GM23338 (cell line): ENCODE data around the gene CXorf65. TPM values are rescaled to one million over a fixed set of nuclear protein-coding genes. Genes with fewer than 3 reads are reported as not detected.

ENCODE experiments used
- ATAC-seq: fragments of 200-7000 bp; cut with Tn5 transposase; 3 replicates; pipeline ENCODE4 v1.9.1; 2020
- DNase-seq: peaks from one replicate; pipeline ENCODE4 v3.0.0-alpha.2; 2015; ENCODE audit warnings: low spot score
- H2AFZ ChIP-seq: fragments of 200-600 bp; sonication (generic); 2 replicates; pipeline ENCODE4 v1.8.0; 2016; ENCODE audit warnings: antibody characterized with exemption, mild to moderate bottlenecking, moderate library complexity
- H3F3A ChIP-seq: fragments of 200-600 bp; sonication (generic); replicated peaks from 2 replicates; pipeline ENCODE4 v1.8.0; 2017; ENCODE audit warnings: antibody characterized with exemption, mixed run types, low read depth
- H3K27ac ChIP-seq: fragments of 200-600 bp; sonication (generic); 2 replicates; pipeline ENCODE4 v1.6.1; 2016; ENCODE audit warnings: low read depth
- H3K27me3 ChIP-seq: fragments of 200-600 bp; sonication (generic); 2 replicates; pipeline ENCODE4 v1.8.0; 2016; ENCODE audit warnings: mild to moderate bottlenecking, mixed run types, moderate library complexity; ENCODE audit not compliant: insufficient read depth
- H3K36me3 ChIP-seq: fragments of 200-600 bp; sonication (generic); 2 replicates; pipeline ENCODE4 v1.8.0; 2016; ENCODE audit warnings: mild to moderate bottlenecking; ENCODE audit not compliant: insufficient read depth
- H3K4me1 ChIP-seq: fragments of 200-600 bp; sonication (generic); 2 replicates; pipeline ENCODE4 v1.8.0; 2016; ENCODE audit warnings: mild to moderate bottlenecking, moderate library complexity; ENCODE audit not compliant: insufficient read depth
- H3K4me2 ChIP-seq: fragments of 200-600 bp; sonication (generic); 2 replicates; pipeline ENCODE4 v1.7.1; 2017; ENCODE audit warnings: mixed run types
- H3K4me3 ChIP-seq: fragments of 200-600 bp; sonication (generic); 2 replicates; pipeline ENCODE4 v1.6.1; 2016; ENCODE audit warnings: mixed run types
- H3K79me2 ChIP-seq: fragments of 200-600 bp; sonication (generic); replicated peaks from 2 replicates; pipeline ENCODE4 v1.8.0; 2017; ENCODE audit warnings: mild to moderate bottlenecking; ENCODE audit not compliant: insufficient read depth
- H3K9me2 ChIP-seq: fragments of 200-600 bp; sonication (generic); 2 replicates; pipeline ENCODE4 v1.8.0; 2017; ENCODE audit not compliant: insufficient read depth
- H4K20me1 ChIP-seq: fragments of 200-600 bp; sonication (generic); replicated peaks from 2 replicates; pipeline ENCODE4 v1.8.0; 2017; ENCODE audit warnings: mild to moderate bottlenecking; ENCODE audit not compliant: insufficient read depth
- H3K27ac Mint-ChIP-seq: 2 replicates; pipeline ENCODE4 v1.8.0; 2020; ENCODE audit warnings: inconsistent platforms, mild to moderate bottlenecking, moderate library complexity, mixed read lengths
- H3K27me3 Mint-ChIP-seq: 3 replicates; pipeline ENCODE4 v1.8.0; 2022; ENCODE audit warnings: low read depth, mild to moderate bottlenecking, moderate library complexity, mixed read lengths, inconsistent platforms; ENCODE audit not compliant: insufficient read depth, poor library complexity
- H3K36me3 Mint-ChIP-seq: 3 replicates; pipeline ENCODE4 v1.8.0; 2021; ENCODE audit warnings: low read depth, mild to moderate bottlenecking, inconsistent platforms, moderate library complexity, mixed read lengths
- H3K4me1 Mint-ChIP-seq: 3 replicates; pipeline ENCODE4 v1.8.0; 2020; ENCODE audit warnings: mild to moderate bottlenecking, inconsistent platforms, mixed read lengths
- H3K4me3 Mint-ChIP-seq: 3 replicates; pipeline ENCODE4 v1.8.0; 2021; ENCODE audit warnings: moderate library complexity, mild to moderate bottlenecking, inconsistent platforms, mixed read lengths
- H3K9me3 Mint-ChIP-seq: 3 replicates; pipeline ENCODE4 v1.8.0; 2020; ENCODE audit warnings: moderate library complexity, mild to moderate bottlenecking, inconsistent platforms, mixed read lengths
- CREB1 ChIP-seq: fragments of 250-450 bp; sonication (Bioruptor Pico); IDR thresholded peaks from 2 replicates; pipeline ENCODE4 v1.5.0; 2020; ENCODE audit warnings: low read depth, mild to moderate bottlenecking, moderate library complexity
- EZH2 ChIP-seq: fragments of 200-600 bp; sonication (generic); IDR thresholded peaks from one replicate; pipeline ENCODE4 v1.8.0; 2017; ENCODE audit warnings: antibody characterized with exemption, mild to moderate bottlenecking, low read depth; ENCODE audit not compliant: unreplicated experiment
- EZH2phosphoT487 ChIP-seq: fragments of 200-600 bp; sonication (generic); IDR thresholded peaks from one replicate; pipeline ENCODE4 v1.8.1; 2018; ENCODE audit warnings: antibody characterized with exemption; ENCODE audit not compliant: unreplicated experiment
- JUNB ChIP-seq: IDR thresholded peaks from one replicate; pipeline ENCODE4 v1.6.1; 2016; ENCODE audit warnings: antibody characterized with exemption; ENCODE audit not compliant: unreplicated experiment
- NANOG ChIP-seq: IDR thresholded peaks from 2 replicates; pipeline ENCODE4 v1.6.1; 2016; ENCODE audit warnings: antibody characterized with exemption, borderline replicate concordance
- POLR2AphosphoS5 ChIP-seq: IDR thresholded peaks from 2 replicates; pipeline ENCODE4 v1.6.1; 2016; ENCODE audit warnings: antibody characterized with exemption, low read depth
- STAT1 ChIP-seq: IDR thresholded peaks from one replicate; pipeline ENCODE4 v1.6.1; 2016; ENCODE audit warnings: antibody characterized with exemption; ENCODE audit not compliant: unreplicated experiment
- ZNF114 ChIP-seq: fragments of 250-450 bp; sonication (Bioruptor Pico); IDR thresholded peaks from 2 replicates; pipeline ENCODE4 v1.5.0; 2020; ENCODE audit warnings: mild to moderate bottlenecking, moderate library complexity
- ZNF331 ChIP-seq: fragments of 250-450 bp; sonication (Bioruptor Pico); IDR thresholded peaks from 2 replicates; pipeline ENCODE4 v1.5.0; 2020; ENCODE audit warnings: low read depth, mild to moderate bottlenecking, moderate library complexity
- polyA plus RNA-seq: library from polyadenylated mRNA; unstranded; fragments of >200 nt; fragmentation: Nextera tagmentation; extraction: Ambion mirVana; gene quantifications from 2 replicates; pipeline ENCODE4 v1.2.1, GENCODE V29; 2016
- total RNA-seq: library from RNA; depleted of rRNA; stranded (reverse); fragments of >200 nt; shearing (Covaris generic); gene quantifications from 2 replicates; pipeline ENCODE4 v1.2.3, GENCODE V29; 2014
- TF ChIP-seq, protein P1 (sequence below): IDR thresholded peaks from 2 replicates; pipeline ENCODE4 v1.6.1; 2016; ENCODE audit warnings: antibody characterized with exemption
- TF ChIP-seq, protein P2 (sequence below): fragments of 250-450 bp; sonication (Bioruptor Pico); IDR thresholded peaks from 2 replicates; pipeline ENCODE4 v1.5.0; 2020; ENCODE audit warnings: mild to moderate bottlenecking, moderate library complexity
- TF ChIP-seq, protein P3 (sequence below): IDR thresholded peaks from one replicate; pipeline ENCODE4 v1.6.1; 2018; ENCODE audit warnings: antibody characterized with exemption; ENCODE audit not compliant: unreplicated experiment
- TF ChIP-seq, protein P4 (sequence below), 2 experiments: fragments of 200-600 bp in 1 of 2; sonication (generic) in 1 of 2; conservative IDR thresholded peaks; 2 replicates each; pipeline versions ENCODE4 v1.5.1 to v1.6.1; 2016 to 2017; ENCODE audit warnings: antibody characterized with exemption in 2 of 2, low read depth in 2 of 2, mild to moderate bottlenecking in 2 of 2, moderate library complexity in 1 of 2

The CXorf65 gene
- total and polyA plus RNA-seq, 2 experiments from 2014 or later = 0.79 TPM; not detected in 1

DNA sequence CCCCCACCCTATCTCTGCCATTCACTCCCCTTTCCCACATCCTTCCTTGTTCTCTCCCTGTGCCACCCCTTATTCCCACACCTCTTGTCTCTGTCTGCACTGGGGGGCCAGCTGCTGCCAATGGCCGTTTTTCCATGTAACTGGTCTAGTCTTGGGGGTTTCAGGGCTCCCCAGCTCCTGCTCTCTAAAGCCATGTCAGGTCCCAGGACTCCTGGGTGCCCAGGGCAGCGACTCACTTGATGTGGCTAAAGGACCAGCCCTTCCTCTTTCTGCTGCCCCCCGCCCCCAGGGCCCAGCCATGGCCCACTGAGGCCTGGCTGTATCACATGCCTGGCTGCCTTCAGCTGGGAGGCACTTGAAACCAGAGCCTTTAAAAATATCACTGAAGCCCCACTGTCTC is 48.1 kb upstream of the CXorf65 start (continued):
- TF ChIP-seq CREB1 (CRISPR knock-in tag) (no peak), JUNB (no peak), EZH2phosphoT487 (no peak), POLR2AphosphoS5 (no peak)

DNA sequence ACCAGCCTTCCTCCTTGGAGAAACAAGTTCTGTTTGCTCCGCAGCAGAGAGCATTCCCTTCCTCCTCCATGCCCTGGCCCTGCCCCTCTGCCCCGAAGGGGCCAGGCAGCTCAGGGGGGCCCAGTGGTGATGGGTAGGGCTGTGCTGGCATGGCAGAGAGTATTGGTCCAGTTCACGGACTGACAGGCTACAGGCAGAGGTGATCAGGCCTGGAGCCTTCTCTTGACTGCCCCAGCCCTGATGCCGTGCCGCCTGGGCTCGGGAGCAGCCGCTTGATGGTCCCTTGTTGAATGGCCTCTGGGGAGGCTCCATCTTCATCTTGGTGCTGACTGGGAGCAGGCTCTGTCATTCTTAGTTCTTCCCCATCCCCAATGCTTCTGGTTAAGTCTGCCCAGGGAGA is 47.7 kb upstream of the CXorf65 start:
- no peak for DNase-seq
- Histone ChIP-seq H3K4me3 (no peak overlapping the region), H3K4me2 (no peak overlapping the region), H2AFZ (no peak overlapping the region), H3K79me2 (no peaks in the 10 kb centered on the region), H3F3A (no peaks in the 10 kb centered on the region), H3K27me3 (no peaks in the 10 kb centered on the region), H3K27ac (no peak overlapping the region), H3K9me2 (no peaks in the 10 kb centered on the region), H3K4me1 (no peaks in the 10 kb centered on the region), H4K20me1 (no peaks in the 10 kb centered on the region), H3K36me3 (no peaks in the 10 kb centered on the region)
- H3K4me1 Mint-ChIP-seq = no peaks in the 10 kb centered on the region
- peaks cover 4% of the 10 kb centered on the region for H3K27me3 Mint-ChIP-seq
- no peak overlapping the region for H3K4me3 Mint-ChIP-seq
- H3K9me3 Mint-ChIP-seq = no peaks in the 10 kb centered on the region
- TF ChIP-seq CREB1 (CRISPR knock-in tag) (no peak), EZH2phosphoT487 (no peak), POLR2AphosphoS5 (no peak), JUNB (no peak), EZH2 (no peak), STAT1 (no peak), ZNF114 (no peak), NANOG (no peak), ZNF331 (CRISPR knock-in tag) (no peak)
- TF ChIP-seq, protein P1, sequence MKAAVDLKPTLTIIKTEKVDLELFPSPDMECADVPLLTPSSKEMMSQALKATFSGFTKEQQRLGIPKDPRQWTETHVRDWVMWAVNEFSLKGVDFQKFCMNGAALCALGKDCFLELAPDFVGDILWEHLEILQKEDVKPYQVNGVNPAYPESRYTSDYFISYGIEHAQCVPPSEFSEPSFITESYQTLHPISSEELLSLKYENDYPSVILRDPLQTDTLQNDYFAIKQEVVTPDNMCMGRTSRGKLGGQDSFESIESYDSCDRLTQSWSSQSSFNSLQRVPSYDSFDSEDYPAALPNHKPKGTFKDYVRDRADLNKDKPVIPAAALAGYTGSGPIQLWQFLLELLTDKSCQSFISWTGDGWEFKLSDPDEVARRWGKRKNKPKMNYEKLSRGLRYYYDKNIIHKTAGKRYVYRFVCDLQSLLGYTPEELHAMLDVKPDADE = no peak
- TF ChIP-seq, protein P2, sequence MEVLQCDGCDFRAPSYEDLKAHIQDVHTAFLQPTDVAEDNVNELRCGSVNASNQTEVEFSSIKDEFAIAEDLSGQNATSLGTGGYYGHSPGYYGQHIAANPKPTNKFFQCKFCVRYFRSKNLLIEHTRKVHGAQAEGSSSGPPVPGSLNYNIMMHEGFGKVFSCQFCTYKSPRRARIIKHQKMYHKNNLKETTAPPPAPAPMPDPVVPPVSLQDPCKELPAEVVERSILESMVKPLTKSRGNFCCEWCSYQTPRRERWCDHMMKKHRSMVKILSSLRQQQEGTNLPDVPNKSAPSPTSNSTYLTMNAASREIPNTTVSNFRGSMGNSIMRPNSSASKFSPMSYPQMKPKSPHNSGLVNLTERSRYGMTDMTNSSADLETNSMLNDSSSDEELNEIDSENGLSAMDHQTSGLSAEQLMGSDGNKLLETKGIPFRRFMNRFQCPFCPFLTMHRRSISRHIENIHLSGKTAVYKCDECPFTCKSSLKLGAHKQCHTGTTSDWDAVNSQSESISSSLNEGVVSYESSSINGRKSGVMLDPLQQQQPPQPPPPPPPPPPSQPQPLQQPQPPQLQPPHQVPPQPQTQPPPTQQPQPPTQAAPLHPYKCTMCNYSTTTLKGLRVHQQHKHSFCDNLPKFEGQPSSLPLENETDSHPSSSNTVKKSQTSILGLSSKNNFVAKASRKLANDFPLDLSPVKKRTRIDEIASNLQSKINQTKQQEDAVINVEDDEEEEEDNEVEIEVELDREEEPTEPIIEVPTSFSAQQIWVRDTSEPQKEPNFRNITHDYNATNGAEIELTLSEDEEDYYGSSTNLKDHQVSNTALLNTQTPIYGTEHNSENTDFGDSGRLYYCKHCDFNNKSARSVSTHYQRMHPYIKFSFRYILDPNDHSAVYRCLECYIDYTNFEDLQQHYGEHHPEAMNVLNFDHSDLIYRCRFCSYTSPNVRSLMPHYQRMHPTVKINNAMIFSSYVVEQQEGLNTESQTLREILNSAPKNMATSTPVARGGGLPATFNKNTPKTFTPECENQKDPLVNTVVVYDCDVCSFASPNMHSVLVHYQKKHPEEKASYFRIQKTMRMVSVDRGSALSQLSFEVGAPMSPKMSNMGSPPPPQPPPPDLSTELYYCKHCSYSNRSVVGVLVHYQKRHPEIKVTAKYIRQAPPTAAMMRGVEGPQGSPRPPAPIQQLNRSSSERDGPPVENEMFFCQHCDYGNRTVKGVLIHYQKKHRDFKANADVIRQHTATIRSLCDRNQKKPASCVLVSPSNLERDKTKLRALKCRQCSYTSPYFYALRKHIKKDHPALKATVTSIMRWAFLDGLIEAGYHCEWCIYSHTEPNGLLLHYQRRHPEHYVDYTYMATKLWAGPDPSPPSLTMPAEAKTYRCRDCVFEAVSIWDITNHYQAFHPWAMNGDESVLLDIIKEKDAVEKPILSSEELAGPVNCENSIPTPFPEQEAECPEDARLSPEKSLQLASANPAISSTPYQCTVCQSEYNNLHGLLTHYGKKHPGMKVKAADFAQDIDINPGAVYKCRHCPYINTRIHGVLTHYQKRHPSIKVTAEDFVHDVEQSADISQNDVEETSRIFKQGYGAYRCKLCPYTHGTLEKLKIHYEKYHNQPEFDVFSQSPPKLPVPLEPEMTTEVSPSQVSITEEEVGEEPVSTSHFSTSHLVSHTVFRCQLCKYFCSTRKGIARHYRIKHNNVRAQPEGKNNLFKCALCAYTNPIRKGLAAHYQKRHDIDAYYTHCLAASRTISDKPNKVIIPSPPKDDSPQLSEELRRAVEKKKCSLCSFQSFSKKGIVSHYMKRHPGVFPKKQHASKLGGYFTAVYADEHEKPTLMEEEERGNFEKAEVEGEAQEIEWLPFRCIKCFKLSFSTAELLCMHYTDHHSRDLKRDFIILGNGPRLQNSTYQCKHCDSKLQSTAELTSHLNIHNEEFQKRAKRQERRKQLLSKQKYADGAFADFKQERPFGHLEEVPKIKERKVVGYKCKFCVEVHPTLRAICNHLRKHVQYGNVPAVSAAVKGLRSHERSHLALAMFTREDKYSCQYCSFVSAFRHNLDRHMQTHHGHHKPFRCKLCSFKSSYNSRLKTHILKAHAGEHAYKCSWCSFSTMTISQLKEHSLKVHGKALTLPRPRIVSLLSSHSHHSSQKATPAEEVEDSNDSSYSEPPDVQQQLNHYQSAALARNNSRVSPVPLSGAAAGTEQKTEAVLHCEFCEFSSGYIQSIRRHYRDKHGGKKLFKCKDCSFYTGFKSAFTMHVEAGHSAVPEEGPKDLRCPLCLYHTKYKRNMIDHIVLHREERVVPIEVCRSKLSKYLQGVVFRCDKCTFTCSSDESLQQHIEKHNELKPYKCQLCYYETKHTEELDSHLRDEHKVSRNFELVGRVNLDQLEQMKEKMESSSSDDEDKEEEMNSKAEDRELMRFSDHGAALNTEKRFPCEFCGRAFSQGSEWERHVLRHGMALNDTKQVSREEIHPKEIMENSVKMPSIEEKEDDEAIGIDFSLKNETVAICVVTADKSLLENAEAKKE (CRISPR knock-in tag) = no peak
- TF ChIP-seq, protein P3, sequence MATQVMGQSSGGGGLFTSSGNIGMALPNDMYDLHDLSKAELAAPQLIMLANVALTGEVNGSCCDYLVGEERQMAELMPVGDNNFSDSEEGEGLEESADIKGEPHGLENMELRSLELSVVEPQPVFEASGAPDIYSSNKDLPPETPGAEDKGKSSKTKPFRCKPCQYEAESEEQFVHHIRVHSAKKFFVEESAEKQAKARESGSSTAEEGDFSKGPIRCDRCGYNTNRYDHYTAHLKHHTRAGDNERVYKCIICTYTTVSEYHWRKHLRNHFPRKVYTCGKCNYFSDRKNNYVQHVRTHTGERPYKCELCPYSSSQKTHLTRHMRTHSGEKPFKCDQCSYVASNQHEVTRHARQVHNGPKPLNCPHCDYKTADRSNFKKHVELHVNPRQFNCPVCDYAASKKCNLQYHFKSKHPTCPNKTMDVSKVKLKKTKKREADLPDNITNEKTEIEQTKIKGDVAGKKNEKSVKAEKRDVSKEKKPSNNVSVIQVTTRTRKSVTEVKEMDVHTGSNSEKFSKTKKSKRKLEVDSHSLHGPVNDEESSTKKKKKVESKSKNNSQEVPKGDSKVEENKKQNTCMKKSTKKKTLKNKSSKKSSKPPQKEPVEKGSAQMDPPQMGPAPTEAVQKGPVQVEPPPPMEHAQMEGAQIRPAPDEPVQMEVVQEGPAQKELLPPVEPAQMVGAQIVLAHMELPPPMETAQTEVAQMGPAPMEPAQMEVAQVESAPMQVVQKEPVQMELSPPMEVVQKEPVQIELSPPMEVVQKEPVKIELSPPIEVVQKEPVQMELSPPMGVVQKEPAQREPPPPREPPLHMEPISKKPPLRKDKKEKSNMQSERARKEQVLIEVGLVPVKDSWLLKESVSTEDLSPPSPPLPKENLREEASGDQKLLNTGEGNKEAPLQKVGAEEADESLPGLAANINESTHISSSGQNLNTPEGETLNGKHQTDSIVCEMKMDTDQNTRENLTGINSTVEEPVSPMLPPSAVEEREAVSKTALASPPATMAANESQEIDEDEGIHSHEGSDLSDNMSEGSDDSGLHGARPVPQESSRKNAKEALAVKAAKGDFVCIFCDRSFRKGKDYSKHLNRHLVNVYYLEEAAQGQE = no peak
- TF ChIP-seq, protein P4, sequence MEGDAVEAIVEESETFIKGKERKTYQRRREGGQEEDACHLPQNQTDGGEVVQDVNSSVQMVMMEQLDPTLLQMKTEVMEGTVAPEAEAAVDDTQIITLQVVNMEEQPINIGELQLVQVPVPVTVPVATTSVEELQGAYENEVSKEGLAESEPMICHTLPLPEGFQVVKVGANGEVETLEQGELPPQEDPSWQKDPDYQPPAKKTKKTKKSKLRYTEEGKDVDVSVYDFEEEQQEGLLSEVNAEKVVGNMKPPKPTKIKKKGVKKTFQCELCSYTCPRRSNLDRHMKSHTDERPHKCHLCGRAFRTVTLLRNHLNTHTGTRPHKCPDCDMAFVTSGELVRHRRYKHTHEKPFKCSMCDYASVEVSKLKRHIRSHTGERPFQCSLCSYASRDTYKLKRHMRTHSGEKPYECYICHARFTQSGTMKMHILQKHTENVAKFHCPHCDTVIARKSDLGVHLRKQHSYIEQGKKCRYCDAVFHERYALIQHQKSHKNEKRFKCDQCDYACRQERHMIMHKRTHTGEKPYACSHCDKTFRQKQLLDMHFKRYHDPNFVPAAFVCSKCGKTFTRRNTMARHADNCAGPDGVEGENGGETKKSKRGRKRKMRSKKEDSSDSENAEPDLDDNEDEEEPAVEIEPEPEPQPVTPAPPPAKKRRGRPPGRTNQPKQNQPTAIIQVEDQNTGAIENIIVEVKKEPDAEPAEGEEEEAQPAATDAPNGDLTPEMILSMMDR (conservative IDR thresholded peaks at IDR 0.05; ENCODE audit: low read depth in 2 of 2) = no peak
- ATAC-seq = no peak
- H3K27ac Mint-ChIP-seq = no peak overlapping the region
- peaks cover 12% of the 10 kb centered on the region; the same call in 1 of the 3 replicates for H3K36me3 Mint-ChIP-seq
